HG02970 (cell line): ENCODE results near the gene NNAT.

ENCODE experiments used
- ATAC-seq: cut with Tn5 transposase; IDR thresholded peaks from one replicate; pipeline ENCODE4 v1.9.1; 2021; ENCODE audit warnings: mild to moderate bottlenecking, moderate library complexity, moderate number of reproducible peaks; ENCODE audit not compliant: unreplicated experiment, low FRiP score

Gene NNAT

DNA sequence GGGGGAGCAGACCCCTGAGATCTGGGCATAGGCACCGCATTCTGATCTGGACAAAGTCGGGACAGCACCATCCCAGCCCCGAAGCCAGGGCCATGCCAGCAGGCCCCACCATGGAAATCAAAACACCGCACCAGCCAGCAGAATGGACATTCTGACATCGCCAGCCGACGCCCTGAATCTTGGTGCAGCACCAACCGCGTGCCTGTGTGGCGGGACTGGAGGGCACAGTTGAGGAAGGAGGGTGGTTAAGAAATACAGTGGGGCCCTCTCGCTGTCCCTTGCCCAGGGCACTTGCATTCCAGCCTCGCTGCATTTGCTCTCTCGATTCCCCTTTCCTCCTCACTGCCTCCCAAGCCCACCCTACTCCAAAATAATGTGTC lies 2.0 kb downstream of the NNAT start:
- ATAC-seq: no peak

DNA sequence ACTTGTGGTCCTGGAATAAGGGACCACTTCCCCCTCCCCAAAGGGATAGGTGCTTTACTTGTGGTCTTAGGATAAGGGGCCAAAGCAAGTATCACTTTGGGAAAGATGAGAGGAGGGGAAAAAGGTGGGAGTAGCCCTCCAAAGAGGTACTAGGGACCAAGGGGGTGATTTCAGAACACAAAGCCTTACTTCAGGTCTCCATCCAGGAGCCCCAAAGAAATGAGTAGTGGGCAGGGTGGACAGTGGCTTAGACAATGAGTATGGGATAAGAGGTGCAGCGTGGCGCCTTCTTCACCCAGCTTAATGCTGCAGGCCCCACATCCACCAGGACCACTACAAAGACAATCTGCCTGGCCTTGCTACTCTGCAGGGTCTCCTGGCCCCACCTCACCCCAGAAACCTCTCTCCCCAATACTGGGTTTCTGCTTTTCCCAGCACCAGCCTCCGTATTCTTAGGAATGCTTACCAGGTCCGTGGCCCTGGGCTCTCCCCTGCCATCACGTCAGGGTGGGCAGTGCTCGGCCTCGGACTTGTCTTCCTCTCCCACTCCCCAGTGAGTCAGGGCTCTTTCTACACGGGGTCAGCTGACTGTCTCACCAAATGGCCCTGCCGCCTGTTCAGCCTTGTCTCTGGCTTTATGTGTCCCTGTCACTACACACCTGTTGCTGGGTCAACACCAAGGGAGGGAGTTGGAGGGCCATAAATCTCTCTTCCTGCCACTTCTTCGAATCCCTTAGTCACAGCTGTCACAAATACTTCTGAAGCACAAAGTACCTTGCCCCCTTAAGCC lies 3.1 kb downstream of the NNAT start:
- no peak for ATAC-seq

DNA sequence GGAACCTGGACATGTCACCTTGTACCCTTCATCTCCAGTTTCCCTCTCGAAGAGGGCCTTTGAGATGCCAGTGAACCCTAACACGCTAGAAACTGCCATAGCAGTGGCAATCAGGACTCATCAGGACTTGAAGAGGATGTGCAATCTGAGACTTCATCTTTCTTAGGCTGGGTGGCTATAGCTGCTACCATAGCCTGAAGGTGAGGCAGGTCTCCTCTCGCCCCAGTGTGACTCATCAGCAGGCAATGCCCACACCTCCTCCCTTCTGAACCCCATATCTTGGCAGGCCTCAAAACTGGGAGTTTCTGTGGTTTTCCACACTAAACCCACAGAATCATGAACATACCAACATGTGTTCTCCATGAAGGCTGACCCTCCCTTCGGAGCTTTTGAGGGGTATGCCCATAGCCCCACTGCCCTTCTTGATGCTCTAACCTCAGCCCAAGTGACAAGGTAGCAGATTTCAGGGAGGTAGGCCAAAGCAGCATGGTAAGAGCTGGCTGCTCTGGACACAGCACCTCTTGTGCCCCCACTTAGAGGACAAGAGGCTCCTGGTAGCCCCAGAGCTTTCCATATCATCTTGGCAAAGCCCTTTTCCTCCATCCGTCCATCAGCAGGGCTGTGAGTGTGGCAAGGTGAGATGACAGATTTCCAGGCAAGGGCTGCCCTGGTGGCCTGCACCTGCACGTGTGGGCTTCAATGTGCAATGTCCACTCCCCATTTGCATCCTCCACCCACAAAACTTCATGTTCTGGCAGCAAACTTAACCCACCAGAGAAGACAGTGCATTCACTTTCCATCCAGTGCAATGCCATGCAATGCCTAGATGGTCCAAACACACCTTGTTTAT lies 4.0 kb downstream of the NNAT start:
- ATAC-seq: no peak

DNA sequence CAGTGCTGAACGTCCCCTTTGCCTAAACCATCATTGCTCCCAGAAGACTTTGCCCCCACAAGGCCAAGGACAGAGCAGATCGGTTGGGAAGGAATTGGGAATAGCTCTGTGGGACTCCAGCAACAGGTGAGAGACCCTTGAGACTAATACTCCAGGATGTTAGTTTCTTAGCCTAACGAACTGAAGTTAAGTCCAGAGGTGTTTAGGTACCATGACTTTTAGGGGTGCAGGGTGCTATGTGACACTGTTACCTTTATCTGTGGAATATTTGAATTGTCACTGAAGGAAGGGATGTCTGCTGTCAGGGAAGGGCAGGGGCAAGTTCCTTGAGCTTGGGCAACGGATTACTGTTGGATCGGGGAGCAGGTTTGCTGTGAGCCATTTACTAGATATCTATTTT lies 4.8 kb downstream of the NNAT start:
- no peak for ATAC-seq

DNA sequence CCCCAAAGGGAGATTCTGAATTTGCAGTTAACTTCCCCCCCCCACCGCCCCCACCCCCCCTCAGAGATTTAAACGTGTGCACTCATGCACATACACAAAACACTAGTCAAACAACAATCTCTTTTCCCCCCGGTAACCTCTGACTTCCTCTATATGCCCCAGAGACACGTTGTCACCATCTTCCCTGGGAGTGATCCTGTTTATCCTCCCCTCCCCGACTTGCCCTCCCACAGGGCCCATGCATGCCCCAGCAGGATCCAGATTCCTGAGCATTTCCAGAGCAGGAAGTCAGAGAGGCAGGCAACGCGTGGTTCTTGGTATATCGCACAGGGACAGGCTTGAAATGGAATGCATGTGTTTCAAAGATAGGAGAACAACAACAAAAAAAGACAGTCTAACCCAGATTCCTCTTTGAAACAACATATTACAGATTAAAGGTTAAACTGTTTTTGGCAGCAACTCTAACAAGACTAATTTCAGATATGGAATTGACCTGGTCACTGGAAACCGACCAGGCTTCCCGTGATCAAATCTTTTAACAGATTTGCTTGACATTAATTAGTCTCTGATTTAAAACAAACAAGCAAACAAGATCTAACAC lies 5.3 kb downstream of the NNAT start:
- no peak for ATAC-seq

DNA sequence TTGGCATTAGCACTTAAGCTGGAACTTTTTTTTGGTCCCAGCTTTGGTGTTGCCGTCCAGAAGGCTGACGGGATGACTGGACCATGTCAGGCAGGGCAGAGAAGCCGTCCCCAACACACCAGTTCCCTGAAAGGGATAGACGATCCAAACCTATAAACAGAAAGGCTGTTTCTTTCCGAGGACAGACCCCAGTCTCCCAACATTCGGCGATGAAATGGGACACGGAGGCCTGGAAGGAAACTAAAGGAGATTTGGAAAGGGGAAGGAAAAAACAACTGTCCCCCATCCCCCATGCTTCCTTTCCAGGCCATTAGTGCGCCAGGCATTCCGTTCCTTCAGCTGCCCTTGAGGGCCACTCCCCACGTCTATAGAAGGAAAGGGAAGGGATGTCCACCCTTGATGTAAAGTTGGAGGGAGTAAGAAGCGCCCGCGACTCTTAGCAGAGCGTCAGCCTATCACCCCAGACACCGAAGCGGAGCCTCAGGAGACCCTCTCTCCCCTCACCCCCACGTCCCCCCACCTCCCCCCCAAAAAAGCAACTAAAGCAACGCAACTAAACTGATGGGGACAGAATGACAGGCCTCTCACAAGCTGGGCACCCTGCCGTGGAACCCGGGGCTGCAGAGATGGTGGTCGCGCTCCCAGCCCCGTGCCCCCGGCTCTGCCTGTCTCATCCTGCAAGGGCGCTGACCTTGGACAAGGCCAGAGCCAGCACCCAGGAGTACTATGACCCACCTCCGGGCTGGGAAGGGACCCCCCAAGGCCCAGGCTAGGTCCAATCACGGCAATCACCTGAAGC lies 6.0 kb downstream of the NNAT start:
- no peak for ATAC-seq

DNA sequence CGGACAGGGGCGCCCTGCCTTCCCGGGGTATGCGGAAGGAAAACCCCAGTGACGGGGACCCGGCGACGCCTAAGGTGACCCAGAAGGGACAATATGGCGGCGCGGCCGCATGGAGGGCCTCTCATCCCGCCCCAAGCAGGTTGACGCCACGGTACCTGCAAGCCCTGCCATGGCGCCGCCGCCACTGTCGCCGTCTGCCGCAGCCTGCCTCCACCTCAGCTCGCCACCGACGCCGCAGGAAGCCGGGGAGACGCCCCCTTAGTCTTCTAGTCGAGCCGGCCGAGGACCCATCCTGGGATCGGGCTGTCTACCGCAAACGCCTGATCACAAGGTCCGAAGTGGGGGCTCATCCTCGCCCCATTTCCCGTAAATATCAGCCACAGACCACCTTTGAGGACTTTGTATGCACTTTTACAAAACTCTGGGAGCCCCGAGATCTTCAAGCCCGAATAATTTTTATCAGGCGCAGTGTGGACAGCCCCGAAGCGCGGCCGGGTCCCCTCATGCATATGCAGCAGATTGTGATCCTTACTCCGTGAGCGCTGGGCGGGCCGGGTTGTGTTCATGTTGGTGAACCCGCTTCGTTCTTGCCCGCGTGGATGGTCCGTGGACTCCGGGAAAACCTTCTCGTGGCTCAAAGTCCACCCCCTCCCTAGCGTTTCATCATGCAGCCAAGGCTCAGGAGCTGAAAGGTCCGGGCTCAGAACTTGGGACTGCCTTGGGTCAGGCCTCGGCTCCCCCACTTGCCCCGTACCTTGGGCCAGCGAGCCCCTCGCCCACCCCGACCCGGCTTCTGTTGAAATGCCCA lies 6.8 kb downstream of the NNAT start, which contains the start of gene BLCAP:
Gene BLCAP (minus strand): TSS at position 239 of the 808 bp plus-strand sequence. CDS start 8,702 bp downstream, outside the sequence.
- ATAC-seq: peak; percentile 74

DNA sequence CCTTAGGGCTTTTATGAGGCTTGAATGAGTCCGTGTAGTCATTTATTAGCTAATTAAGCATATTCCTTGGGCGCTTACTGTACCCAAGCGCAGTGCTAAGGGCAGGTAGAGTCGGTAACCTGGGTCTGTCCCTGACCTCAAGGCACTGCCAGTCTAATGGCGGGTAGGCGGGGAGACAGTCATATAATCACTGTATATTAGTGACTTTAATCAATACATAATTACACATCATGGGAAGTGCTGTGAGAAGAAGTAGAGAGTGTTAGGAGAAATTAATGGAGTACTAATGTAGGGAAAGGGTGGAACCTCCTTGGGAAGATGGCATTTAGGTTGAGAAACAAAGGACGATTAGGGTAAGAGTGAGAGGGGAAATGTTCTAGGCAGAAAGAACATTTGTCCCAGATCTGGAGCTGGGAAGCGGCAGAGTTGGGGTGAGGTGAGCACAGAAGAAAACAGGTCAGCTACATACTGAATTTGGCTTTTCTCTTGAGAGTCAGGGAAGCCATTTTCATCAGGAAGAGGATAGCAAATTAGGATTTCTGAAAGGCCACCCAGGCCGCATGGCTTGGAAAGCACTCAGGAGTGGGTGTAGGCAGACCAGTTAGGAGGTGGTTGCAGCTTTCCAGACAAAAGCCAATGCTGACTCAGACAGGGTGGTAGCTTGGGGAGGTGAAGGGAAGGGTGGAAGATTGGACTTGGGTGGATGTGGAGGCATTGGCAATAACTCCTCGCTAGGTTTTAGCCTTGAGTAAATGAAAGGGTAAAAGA lies 7.6 kb downstream of the NNAT start:
- ATAC-seq: no peak

DNA sequence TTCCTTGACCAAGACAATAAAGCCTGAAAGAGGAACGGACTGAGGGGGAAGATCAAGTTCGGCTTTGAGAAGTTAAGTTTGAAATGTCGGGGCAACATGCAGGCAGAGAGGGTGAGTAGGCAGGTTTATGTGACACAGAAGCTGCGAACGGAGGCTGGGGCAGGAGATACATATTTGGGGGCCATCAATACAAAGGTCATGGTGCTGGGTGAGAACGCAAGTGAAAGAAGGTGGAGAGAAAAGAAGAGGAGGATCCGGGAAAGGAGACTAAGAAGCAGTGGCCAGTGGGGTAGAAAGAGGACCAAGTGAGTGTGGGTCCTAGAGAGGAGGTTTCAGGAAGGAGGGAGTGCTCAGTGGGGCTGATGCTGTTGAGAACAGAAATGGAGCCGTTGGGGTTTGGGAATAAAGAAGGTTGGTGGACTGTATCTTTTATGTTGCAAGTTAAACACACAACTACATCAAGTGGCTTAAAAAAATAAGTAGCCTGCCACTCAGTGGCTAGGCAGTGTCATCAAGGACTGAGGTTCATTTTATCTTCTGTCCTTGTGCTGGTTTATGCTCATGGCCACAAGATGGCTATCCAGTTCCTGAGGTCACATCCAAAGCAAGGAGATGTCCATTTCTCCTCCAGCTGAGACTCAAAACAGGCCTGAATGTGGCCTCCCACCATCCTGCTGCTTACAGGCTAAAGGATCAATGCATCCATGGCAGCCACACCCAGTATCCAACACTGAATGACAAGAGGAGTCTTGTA lies 8.3 kb downstream of the NNAT start:
- no peak for ATAC-seq

DNA sequence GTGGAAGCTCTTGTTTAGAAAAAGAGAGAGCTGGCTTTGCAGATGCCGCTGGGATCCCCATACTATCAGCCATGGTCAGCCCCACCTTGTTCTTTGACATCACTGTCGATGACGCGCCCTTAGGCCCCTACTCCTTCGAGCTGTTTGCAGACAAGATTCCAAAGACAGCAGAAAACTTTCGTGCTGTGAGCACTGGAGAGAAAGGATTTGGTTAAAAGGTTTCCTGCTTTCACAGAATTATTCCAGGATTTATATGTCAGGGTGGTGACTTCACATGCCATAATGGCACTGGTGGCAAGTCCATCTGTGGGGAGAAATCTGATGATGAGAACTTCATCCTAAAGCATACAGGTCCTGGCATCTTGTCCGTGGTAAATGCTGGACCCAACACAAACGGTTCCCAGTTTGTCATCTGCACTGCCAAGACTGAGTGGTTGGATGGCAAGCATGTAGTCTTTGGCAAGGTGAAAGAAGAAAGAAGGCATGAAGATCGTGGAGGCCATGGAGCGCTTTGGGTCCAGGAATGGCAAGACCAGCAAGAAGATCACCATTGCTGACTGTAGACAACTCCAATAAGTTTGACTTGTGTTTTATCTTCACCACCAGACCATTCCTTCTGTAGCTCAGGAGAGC lies 9.0 kb downstream of the NNAT start:
- ATAC-seq: no peak

DNA sequence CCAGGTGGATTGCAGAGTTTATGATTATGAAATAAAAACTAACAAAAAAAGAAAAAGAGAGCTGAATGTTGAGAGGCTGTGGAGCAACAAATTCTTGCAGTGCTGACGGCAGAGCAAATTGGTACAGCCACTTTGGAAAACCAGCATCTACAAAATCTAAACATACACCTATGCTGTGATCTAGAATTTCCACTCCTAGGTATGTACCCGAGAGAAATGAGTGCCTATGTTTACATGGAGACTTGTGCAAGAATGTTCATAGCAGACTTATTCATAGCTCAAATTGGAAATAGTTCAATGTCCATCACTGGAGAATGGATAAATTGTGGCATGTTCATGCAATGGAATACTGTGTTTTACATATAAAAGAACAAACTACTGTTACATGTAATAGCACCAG lies 9.6 kb downstream of the NNAT start:
- ATAC-seq: no peak

DNA sequence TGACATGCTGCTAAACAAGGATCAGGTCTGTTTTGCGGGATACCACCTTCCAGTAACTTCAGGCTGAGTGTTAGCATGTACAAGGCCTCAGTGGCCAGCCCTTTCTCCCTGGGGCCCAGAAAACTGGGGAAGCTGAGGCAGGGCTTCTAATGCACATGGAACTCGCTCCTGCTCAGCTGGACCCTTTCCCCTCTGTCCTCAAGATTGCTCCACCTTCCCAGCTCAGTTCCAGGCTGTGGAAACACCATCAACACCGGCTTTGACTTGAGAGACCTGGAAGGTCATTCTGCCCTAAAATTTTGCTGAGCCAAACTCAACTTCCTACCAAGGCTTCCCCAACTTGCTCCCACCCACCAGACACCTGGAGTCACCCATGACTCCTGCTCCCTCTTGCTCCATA lies 10.8 kb downstream of the NNAT start:
- no peak for ATAC-seq

DNA sequence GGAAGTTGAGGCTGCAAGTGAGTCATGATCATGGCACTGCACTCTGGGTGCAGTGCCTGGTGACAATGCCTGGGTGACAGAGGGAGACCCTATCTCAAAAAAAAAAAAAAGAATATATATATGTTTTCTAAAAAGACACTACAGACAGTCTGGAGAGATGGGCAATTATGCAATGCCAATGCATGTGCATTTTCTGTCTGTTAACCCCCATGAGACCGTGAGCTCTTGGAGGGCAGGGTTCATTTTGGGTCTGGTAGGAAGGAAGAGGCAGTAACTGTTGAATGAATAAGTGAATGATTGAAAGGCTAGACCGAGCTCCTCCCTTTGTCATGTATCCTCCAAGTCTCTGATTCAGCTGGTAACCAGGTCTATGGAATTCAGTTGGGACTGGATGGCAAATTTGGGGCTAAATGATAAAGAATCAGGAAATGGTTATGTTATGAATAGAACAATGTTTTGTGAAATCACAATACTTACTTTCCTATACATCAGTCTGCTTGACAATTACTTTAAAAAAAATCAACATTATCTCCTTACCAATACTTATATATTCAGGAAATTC lies 12.2 kb downstream of the NNAT start:
- no peak for ATAC-seq

DNA sequence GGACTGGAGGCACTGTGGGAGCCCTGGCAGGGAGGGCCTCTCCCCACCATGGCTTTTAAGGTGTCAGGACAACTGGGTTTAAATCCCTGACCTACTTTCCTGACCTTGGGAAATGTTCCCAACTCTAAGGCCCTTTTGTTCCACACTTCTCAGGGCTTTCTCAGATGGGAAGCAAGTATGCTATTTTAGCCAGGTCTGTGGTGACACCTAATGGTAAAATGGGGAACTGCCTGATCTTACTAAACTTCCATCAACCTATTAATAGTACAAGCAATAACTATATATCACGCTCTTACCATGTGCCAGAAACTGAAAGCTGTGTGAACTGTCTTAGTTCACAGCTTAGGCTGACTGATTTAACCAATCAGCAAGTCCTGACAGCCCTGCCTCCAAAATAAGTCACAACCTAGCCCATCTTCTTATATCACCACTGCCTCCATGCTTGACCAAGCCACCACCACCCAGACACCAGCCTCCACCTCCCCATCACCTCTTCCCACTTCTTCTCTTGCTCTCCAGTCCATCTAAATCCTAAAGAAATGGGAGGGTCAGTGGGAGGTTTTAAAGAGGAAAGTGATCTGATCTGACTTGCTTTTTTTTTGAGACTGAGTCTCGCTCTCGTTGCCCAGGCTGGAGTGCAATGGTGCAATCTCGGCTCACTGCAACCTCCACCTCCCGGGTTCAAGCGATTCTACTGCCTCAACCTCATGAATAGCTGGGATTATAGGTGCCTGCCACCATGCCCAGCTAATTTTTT lies 13.5 kb downstream of the NNAT start:
- peak; percentile 39 for ATAC-seq

DNA sequence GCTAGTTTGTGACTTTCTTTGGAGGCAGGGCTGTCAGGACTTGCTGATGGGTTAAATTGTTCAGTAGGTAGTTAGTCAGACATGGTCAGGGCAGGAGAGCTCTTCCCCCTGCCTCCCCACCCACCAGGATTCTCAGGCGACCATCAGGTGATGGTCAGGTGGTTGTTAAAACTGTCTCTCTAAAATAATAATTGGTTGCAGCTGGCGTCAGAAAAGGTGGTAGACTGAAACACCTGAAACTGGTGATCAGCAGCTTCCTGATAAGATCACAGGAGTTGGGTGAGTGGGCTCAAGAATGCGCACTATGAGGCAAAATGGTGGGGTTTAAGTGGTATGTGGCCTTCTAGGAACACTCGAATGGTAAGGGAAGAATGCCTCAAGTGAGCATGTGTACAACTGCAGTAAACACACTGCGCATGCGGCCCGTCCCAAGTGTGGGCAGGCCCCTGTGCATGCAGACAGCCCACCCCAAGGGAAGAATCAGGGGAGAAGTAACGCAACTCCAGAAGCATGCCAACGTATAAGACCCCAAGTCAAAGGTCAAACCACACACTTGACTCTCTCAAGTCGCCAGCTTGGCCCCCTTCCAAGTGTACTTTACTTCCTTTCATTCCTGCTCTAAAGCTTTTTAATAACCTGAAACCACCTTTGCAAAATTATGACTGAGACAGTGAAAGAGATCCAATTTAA lies 14.5 kb downstream of the NNAT start:
- ATAC-seq: no peak

DNA sequence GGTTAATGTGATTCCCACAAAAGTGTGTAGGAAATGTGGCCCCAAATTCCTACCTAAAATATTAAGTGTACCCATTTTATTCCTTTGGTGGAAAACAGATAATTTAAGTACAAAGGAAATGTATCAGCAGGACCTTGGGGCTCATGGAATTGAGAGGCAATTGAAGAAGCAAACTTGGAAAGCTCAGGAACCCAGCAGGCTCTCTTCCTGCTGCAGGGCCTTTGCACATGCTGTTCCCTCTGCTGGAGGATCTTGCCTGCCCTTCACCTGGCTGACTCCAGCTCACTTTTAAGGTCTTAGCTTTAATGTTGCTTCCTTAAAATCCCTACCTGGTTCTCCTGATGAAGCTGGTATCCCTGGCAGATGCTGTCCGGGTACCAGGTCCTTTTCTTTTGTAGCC lies 16.5 kb downstream of the NNAT start:
- ATAC-seq: no peak
